ENCODE results near the gene HEMGN. TPM values are rescaled to one million over a fixed set of nuclear protein-coding genes. Genes with fewer than 3 reads are reported as not detected.
"Not testable (repeated sequence)": the region's sequence is repeated elsewhere in the genome, so short reads cannot be mapped to it uniquely, and the experiment has no call there.

Gene HEMGN
- total RNA-seq, 1 experiment from 2014 or later, result not detected

DNA sequence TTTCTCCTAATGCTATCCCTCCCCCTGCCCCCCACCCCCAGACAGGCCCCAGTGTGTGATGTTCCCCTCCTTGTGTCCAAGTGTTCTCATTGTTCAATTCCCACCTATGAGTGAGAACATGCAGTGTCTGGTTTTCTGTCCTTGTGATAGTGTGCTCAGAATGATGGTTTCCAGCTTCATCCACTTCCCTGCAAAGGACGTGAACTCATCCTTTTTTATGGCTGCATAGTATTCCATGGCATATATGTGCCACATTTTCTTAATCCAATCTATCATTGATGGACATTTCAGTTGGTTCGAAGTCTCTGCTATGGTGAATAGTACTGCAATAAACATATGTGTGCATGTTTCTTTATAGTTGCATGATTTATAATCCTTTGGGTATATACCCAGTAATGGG is 7.5 kb upstream of the HEMGN start:
- H3K4me1 ChIP-seq (replicated peaks; ENCODE audit: insufficient read depth); H3K9me3 ChIP-seq (ENCODE audit: insufficient read depth, low read depth); POLR2A ChIA-PET (ENCODE audit: unreplicated experiment); H3K4me2 ChIP-seq; H3K79me2 ChIP-seq (ENCODE audit: low read depth); H4K20me1 ChIP-seq (ENCODE audit: insufficient read depth); BruUV-seq (replicated peaks); H2AFZ ChIP-seq; H3K9me2 ChIP-seq (ENCODE audit: insufficient read depth); H3F3A ChIP-seq (ENCODE audit: insufficient read depth, low read depth); H3K27ac ChIP-seq; intact Hi-C loops (cut with micrococcal nuclease; ENCODE audit: unreplicated experiment); DNase-seq; H3K4me3 ChIP-seq; H3K36me3 ChIP-seq (ENCODE audit: low read depth): not testable (repeated sequence)
- CTCF ChIA-PET, result interaction anchor here (0.6 kb wide), 1 partner anchor 284 kb away, joined by 6 read pairs; no protein-coding TSS in a partner anchor
- peaks cover 47% of the 10 kb centered on the region for H3K27me3 ChIP-seq (ENCODE audit: insufficient read depth, low read depth)

DNA sequence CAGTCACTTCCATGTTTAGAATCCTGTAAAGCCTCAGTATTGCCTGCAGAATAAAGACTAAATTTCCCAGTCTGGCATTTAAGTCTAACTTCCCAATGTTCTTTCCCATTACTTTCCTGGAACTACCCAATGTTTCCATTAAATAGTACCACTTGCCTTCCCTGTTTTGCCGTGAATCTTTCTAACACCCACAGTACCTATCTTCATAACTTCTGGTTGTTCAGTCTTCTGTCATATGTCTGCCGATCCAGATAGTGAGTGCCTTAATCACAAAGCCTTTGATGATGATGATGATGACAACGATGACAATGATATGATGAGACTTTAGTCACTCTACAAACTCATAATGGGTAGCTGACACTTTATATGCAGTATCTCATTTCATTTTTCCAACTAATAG is 6.6 kb upstream of the HEMGN start:
- CTCF ChIA-PET, result no interaction called here
- H3K27ac ChIP-seq, result no peak overlapping the region
- no peak overlapping the region for H3K4me3 ChIP-seq
- H3K9me2 ChIP-seq (ENCODE audit: insufficient read depth), result no peaks in the 10 kb centered on the region
- no peak for TF ChIP-seq EZH2 (IDR thresholded peaks at IDR 0.05; ENCODE audit: low read depth)
- TF ChIP-seq, protein P1, sequence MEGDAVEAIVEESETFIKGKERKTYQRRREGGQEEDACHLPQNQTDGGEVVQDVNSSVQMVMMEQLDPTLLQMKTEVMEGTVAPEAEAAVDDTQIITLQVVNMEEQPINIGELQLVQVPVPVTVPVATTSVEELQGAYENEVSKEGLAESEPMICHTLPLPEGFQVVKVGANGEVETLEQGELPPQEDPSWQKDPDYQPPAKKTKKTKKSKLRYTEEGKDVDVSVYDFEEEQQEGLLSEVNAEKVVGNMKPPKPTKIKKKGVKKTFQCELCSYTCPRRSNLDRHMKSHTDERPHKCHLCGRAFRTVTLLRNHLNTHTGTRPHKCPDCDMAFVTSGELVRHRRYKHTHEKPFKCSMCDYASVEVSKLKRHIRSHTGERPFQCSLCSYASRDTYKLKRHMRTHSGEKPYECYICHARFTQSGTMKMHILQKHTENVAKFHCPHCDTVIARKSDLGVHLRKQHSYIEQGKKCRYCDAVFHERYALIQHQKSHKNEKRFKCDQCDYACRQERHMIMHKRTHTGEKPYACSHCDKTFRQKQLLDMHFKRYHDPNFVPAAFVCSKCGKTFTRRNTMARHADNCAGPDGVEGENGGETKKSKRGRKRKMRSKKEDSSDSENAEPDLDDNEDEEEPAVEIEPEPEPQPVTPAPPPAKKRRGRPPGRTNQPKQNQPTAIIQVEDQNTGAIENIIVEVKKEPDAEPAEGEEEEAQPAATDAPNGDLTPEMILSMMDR (conservative IDR thresholded peaks at IDR 0.05), result no peak
- intact Hi-C loops (cut with micrococcal nuclease; ENCODE audit: unreplicated experiment), result no loop called here
- POLR2A ChIA-PET (ENCODE audit: unreplicated experiment), result no interaction called here
- no peaks in the 10 kb centered on the region for H3F3A ChIP-seq (ENCODE audit: insufficient read depth, low read depth)
- H3K36me3 ChIP-seq (ENCODE audit: low read depth), result no peaks in the 10 kb centered on the region
- no peaks in the 10 kb centered on the region for H3K79me2 ChIP-seq (ENCODE audit: low read depth)
- H3K27me3 ChIP-seq (ENCODE audit: insufficient read depth, low read depth), result peaks cover 39% of the 10 kb centered on the region
- no peaks in the 10 kb centered on the region for H3K4me1 ChIP-seq (replicated peaks; ENCODE audit: insufficient read depth)
- H3K4me2 ChIP-seq, result no peak overlapping the region
- H3K9me3 ChIP-seq (ENCODE audit: insufficient read depth, low read depth), result no peaks in the 10 kb centered on the region
- no peak for DNase-seq
- BruUV-seq (replicated peaks), result no TSS peak
- H2AFZ ChIP-seq, result no peak overlapping the region
- no peaks in the 10 kb centered on the region for H4K20me1 ChIP-seq (ENCODE audit: insufficient read depth)

DNA sequence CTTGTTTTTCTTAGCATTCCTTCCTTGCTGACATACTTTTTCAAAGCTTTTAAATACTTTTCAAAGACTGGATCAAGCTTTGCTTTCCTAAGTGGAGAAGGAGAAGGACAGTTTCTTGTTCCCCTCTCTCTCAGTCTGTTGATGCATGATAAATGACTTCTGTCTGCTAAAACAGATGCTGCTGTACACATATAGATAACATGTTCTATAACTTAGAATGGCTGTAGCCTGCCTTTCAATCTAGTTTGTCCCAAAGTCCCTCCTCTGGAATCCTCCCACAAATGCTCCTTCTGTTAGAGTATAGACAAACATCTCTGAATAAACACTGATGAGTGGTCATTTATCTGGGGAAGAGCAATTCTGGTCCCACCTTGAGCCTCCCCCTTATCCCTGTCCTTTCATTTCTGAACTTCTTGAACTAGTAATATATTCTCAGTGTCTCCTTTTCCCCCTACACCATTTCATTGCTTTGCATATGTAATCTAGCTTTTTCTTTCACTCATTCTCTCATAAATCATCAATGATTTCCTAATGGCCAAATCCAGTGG is 5.4 kb upstream of the HEMGN start:
- Histone ChIP-seq H4K20me1 (ENCODE audit: insufficient read depth) (no peaks in the 10 kb centered on the region), H3K9me2 (ENCODE audit: insufficient read depth) (no peaks in the 10 kb centered on the region), H3F3A (ENCODE audit: insufficient read depth, low read depth) (no peaks in the 10 kb centered on the region), H2AFZ (no peak overlapping the region), H3K36me3 (ENCODE audit: low read depth) (no peaks in the 10 kb centered on the region), H3K27ac (no peak overlapping the region), H3K4me3 (no peak overlapping the region), H3K79me2 (ENCODE audit: low read depth) (no peaks in the 10 kb centered on the region), H3K9me3 (ENCODE audit: insufficient read depth, low read depth) (no peaks in the 10 kb centered on the region), H3K4me2 (no peak overlapping the region), H3K4me1 (replicated peaks; ENCODE audit: insufficient read depth) (no peaks in the 10 kb centered on the region), H3K27me3 (ENCODE audit: insufficient read depth, low read depth) (peaks cover 29% of the 10 kb centered on the region)
- ChIA-PET POLR2A (ENCODE audit: unreplicated experiment) (interaction anchor here (0.5 to 0.6 kb wide), 2 partner anchors 166 to 256 kb away, joined by 3 to 4 read pairs; no protein-coding TSS in a partner anchor), CTCF (no interaction called here)
- BruUV-seq (replicated peaks), result no TSS peak
- TF ChIP-seq, protein P1 (conservative IDR thresholded peaks at IDR 0.05), result no peak
- no peak for TF ChIP-seq EZH2 (IDR thresholded peaks at IDR 0.05; ENCODE audit: low read depth)
- DNase-seq, result no peak
- intact Hi-C loops (cut with micrococcal nuclease; ENCODE audit: unreplicated experiment), result no loop called here

DNA sequence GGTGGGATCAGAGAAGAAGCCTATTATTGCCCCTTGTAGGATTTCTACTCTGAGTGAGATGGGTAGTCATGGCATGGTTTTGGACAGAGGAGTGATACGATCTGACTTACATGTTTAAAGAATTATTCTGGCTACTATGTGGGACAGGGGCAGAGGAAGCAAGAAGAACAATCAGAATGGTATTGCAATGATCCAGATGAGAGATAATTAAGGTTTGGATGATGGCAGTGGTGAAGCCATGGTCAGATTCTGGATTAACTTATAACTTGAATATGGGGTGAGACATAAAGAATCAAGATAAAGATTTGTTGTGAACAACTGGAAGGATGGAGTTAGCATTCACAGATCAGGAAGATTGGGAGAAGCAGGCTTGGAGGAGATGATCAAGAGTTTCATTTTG is 3.4 kb upstream of the HEMGN start:
- POLR2A ChIA-PET (ENCODE audit: unreplicated experiment), result no interaction called here
- Histone ChIP-seq H3K4me3 (no peak overlapping the region), H3K36me3 (ENCODE audit: low read depth) (no peaks in the 10 kb centered on the region), H3K4me1 (replicated peaks; ENCODE audit: insufficient read depth) (no peaks in the 10 kb centered on the region), H3K27me3 (ENCODE audit: insufficient read depth, low read depth) (peaks cover 22% of the 10 kb centered on the region), H3K9me2 (ENCODE audit: insufficient read depth) (no peaks in the 10 kb centered on the region), H3K27ac (no peak overlapping the region), H3K4me2 (no peak overlapping the region), H3K9me3 (ENCODE audit: insufficient read depth, low read depth) (no peaks in the 10 kb centered on the region), H2AFZ (no peak overlapping the region), H4K20me1 (ENCODE audit: insufficient read depth) (no peaks in the 10 kb centered on the region), H3K79me2 (ENCODE audit: low read depth) (no peaks in the 10 kb centered on the region), H3F3A (ENCODE audit: insufficient read depth, low read depth) (no peaks in the 10 kb centered on the region)
- no TSS peak for BruUV-seq (replicated peaks)
- no peak for TF ChIP-seq EZH2 (IDR thresholded peaks at IDR 0.05; ENCODE audit: low read depth)
- TF ChIP-seq, protein P1 (conservative IDR thresholded peaks at IDR 0.05), result no peak
- intact Hi-C loops (cut with micrococcal nuclease; ENCODE audit: unreplicated experiment), result no loop called here
- CTCF ChIA-PET, result no interaction called here
- no peak for DNase-seq

All from PC-9 (cell line).